Activated T-helper 9 cell treated with anti-CD3 and anti-CD28 coated beads, Interleukin-2, amount 50 U/mL, for 16 hours (primary cell): Measurements from ENCODE around the gene FRYL.
A peak's percentile ranks its signal among the peaks of the same experiment; 100 is the strongest.
"Not testable (repeated sequence)": the region's sequence is repeated elsewhere in the genome, so short reads cannot be mapped to it uniquely, and the experiment has no call there.

Source experiments
- DNase-seq: peaks from one replicate; pipeline ENCODE4 v3.0.0-alpha.2; 2020; ENCODE audit warnings: low read depth

FRYL gene

DNA sequence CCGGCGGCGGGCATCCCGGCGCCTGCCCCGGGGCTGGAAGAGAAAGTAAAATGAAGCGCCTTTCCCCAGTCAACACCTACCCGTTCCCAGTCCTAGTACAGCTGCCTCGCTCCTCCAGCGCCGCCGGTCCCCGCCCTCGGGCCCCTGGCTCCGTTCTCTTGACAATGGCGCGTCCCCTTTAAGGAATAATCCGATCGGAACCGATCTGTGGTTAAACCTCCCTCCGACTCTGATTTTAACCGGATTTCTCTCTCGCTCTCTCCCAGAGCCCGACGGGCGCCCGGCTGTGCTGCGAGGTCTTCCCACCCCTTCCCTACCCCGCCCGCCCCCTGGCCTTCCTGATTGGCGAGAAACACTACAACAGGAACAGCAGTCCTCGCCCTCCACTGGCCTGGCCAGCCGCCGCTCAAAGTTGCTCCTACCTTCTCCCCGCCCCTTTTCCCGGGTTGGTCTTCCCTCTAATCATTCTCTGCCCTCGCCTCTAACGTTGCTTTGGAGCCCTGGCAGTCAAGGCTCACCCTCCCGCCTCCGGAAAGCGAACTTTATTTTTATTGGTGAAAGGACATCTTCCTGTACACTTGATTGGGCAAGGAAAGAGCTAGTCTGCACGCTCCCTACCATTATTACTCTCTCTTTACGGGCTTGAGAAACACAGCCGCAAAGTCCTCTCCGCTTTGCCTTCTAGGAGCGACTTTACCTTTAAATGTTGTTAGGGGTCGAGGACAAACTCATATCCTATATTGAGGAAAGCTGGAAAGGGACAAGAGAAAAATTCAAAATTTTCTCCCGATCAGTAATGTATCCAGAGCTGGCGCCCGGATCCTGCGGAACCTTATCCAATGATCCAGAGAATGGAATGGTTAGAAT is at the start of gene FRYL:
Gene FRYL (minus strand): TSS at position 282 of the 867 bp plus-strand sequence. CDS start 145,869 bp downstream, outside the sequence.
- peak; percentile 97 for DNase-seq

GRCh38 chr4:48827622-48828021 is 47.5 kb upstream of the FRYL start:
- DNase-seq, result no peak

DNA sequence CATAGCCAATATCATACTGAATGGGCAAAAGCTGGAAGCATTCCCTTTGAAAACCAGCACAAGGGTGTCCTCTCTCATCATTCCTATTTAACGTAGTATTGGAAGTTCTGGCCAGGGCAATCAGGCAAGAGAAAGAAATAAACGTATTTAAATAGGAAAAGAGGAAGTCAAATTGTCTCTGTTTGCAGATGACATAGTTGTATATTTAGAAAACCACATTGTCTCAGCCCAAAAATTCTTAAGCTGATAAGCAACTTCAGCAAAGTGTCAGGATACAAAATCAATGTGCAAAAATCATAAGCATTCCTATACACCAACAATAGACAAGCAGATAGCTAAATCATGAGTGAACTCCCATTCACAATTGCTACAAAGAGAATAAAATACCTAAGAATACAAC is 41.4 kb upstream of the FRYL start:
- not testable (repeated sequence) for DNase-seq

- DNase-seq, result no peak
These were observed 36.9 kb upstream of the FRYL start for GRCh38 chr4:48816971-48817370.

- DNase-seq, result not testable (repeated sequence)
These were observed 36.2 kb upstream of the FRYL start for GRCh38 chr4:48816297-48816696.

GRCh38 chr4:48815483-48815882 is 35.4 kb upstream of the FRYL start:
- DNase-seq, result no peak

DNA sequence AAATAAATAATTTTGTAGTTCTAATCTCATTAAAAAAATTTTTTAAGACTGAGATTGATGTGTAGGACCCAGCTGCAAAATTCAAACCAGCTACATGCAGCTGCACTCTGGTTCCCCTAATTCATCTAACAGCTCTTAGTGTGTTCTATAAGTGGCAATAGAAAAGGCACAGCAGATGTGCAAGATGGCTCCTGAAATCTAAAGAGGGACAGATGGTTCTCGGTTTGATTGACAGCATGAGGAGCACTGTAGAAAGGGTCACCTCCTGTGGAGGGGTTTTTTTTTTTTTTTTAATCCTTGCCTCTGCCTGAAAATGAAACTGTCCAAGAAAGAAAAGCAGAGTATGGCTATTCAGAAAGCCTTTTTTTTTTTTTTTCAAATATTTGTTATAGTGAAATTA is 33.9 kb upstream of the FRYL start:
- no peak for DNase-seq

GRCh38 chr4:48812866-48813265 is 32.8 kb upstream of the FRYL start:
- no peak for DNase-seq

- no peak for DNase-seq
These were observed 24.7 kb upstream of the FRYL start for GRCh38 chr4:48804584-48805301.

DNA sequence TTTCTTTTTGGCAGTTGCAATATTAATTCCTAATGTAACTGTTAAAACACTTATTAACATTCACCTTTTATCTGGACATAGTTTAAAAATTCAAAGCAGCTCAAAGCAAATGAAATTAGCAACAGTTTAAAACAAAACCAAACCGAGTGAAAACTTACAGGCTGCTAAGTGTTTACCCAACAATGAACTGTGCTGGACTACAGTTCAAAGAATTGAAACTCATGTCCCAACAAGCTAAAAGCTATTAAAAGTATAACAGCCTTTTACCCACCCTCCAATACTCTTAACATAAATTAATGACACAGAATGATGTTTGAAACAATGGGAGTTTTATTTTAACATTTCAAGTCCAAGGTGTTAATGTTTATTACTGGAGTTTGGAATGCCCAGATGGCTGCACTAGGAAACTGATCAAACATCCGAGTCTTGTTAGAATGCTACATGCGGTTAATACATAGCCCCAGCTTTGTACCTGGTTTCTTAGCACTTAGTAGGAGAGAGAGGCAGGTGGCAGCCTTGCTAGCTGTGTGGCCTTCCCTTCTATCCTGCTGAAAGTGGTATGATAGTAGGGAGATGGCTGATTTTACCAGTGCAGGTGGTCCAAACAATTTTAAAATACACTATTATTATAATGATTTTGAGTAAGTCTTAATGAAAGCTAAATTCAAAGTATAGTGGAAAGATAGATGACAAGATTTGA is 21.1 kb upstream of the FRYL start:
- no peak for DNase-seq

DNA sequence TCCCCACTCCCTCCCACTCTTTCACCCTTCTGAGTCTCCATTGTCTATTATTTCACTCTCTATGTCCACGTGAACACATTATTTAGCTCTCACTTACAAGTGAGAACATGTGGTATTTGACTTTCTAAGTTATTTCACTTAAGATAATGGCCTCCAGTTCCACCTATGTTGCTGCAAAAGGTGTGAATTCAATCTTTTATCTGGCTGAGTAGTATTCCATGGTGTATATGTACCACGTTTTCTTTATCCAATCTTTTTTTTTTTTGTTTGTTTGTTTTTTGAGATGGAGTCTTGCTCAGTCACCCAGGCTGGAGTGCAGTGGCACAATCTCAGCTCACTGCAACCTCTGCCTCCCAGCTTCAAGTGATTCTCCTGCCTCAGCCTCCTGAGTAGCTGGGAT is 20.1 kb upstream of the FRYL start:
- DNase-seq, result not testable (repeated sequence)

DNA sequence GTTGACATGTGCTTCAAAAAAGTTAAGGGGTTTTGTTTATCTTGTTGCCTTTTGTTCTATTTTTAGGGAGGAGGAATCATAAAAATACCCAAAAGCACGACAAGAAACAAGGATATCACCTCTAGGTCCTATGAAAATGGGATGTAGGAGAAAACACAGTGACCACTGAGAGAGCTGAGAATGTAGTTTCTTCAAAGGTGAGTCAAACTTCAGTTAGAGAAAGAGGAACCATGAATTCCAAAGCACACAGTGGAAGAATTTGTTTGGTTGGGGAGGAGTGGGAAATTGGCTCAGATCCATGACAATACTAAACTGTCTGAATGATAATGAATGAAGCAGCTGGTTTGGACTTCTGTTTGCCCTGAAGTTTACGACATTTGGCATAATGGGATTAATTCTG is 19.1 kb upstream of the FRYL start:
- no peak for DNase-seq

- no peak for DNase-seq
These were observed 18.0 kb upstream of the FRYL start for GRCh38 chr4:48798117-48798516.

DNA sequence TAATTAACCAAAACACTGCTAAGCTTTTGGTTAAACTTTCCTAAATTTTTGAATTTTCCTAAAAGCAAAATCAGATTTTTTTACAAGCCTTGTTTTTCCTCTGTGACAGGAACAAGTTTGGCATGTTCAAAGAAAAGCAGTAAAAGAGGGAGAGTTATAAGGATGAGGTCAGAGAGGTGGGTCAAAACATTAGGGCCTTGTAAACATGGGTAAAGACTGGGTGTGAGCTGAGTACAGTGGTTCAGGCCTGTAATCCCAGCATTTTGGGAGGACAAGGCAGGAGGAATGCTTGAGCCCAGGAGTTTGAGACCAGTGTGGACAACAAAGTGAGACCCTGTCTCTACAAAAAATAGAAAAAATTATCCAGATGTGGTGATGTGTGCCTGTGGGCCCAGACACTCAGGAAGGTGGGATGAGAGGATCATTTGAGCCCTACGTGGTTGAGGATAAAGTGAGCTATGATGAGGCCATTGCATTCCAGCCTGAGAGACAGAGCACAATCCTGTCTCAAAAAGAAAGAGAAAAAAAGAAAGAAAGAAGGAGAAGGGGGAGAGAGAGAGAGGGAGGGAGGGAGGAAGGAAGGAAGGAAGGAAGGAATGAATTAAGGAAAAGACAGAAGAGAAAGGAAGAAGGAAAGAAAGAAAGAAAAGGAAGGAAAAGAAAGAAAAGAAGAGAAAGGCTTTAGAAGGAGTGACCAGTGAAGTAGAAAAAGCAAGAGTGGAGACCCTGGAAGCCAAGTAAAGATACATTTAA is 17.0 kb upstream of the FRYL start:
- no peak for DNase-seq

DNA sequence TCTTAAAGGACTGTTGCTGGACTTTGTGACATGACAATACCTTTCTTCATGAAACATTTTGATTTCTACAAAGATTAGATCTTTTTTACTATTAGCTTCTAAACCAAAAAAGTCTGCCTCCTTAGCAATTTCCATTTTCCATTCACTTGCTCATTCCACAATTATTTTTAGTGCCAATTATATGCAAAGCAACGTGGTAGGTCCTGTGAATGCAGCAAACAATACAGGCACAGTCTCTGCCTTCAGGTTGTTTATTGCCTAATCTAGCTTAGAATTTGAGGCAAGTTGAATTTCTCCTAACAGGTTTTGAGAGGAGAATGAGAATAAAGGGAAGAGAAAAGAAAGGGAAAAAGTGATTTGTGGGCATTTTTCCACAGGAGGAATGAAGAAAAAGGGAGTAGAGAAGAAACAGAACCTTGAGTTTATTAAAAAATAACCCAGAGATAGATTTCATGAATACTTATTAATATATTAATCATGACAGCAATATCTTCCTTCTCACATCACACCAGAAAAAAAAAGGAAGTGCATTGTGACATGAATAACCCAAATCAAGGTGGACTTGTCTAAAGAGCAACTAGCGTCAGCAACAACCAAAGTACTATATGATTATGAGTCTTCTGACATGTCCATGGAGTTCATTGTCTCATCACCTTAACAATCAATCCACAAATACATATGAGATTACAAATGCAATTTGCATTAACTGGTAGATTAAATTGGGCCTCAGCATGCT is 16.3 kb upstream of the FRYL start:
- DNase-seq, result no peak

DNA sequence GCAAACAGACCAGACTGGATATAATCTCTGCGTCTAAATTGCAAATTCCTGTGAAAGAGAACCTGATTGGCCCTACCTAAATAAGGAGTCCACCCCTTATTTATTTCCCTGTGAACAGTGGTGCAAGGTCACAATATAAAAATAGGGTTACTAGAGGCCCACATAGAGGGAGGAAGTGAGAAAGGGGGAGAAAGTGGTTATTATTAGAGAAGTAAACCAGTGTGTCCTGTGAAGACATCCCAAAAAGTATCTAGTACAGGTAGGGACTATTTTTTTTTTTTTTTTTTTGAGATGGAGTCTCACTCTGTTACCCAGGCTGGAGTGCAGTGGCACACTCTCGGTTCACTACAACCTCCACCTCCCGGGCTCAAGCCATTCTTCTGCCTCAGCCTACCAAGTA is 15.0 kb upstream of the FRYL start:
- no peak for DNase-seq

- no peak for DNase-seq
These were observed 12.4 kb upstream of the FRYL start for GRCh38 chr4:48792348-48793006.

DNA sequence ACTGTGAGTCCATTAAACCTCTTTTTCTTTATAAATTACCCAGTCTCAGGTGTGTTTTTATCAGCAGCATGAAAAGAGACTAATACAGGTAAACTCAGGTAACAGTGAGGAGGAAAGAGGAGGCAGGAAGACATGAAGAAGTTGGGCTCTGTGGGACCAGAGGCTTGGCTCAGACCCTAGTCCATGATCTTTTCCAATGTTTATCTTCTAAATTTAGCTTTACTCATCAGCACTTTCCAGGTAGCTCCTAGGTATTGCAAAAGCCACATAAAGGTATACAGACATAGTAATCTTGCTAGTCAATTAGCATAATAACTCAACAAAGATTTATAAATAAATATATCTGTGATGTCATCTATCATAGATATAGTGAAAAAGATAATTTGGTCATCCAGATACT is 11.2 kb upstream of the FRYL start:
- DNase-seq, result no peak

DNA sequence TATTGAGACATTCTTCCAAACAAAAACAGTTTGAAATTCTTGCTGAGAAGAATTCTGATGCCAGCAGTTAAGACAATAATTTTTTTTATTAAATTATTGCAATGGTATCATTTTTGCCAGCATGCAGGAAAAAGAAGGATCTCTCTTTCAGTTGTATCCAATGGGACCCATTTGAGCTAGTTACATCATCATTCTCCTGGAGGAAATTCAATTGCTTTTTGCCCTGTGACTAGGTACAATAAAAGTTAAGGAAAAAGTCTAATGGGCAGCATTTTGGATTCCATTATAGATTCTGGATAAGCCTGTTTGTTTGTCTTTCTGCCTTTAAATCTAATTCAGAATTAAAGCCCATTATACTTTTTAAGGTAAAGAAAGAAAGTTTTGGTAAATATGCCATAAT is 10.5 kb upstream of the FRYL start:
- no peak for DNase-seq

DNA sequence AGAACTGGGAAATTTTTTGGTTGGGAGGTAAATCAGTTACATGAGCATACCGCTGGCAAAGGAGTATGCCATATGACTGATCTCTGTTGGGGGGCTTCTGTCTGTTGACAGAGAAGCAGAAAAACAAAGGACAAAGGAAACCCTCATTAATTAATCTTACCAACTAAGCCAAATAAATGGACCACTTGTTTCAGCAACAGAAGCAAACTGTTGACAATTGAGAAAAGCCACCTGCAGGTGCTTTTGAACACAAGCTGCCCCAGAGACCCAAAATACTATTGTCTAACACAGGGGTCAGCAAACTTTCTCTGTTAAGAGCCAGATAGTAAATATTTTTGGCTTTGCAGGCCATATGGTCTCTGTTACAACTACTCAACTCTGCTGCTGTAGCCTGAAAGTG is 7.0 kb upstream of the FRYL start:
- DNase-seq, result no peak

DNA sequence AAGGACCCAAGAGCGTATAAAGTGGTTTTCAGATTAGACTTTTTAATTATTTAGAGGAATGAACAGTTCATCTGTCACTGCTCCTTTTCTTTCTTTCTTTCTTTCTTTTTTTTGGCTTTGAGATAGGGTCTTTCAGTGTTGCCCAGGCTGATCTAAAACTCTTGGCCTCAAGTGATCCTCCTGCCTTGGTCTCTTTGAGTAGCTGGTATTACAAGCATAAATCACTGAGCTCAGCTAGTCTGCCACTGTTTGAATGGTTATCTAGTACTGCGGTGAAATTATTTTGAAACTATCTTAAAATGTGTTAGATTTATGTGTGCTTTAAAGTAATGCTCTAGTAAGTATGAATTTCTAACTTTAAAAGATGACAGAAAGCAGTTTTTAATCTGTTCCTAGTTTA is 6.5 kb upstream of the FRYL start:
- DNase-seq, result no peak
